Activated CD8-positive, alpha-beta memory T cell treated with anti-CD3 and anti-CD28 coated beads, Interleukin-2, amount 50 U/mL, for 1 hour (primary cell): Measurements from ENCODE around the gene MYOT.

ENCODE experiments used
- DNase-seq: peaks from one replicate; pipeline ENCODE4 v3.0.0-alpha.2; 2020; ENCODE audit errors: extremely low read depth

The MYOT gene

GRCh38 chr5:137901011-137901817, 33.6 kb downstream of the MYOT start:
- no peak for DNase-seq

- DNase-seq = no peak
Measured at GRCh38 chr5:137902408-137903133, 34.9 kb downstream of the MYOT start.

GRCh38 chr5:137914758-137915157, 47.1 kb downstream of the MYOT start:
- no peak for DNase-seq

DNA sequence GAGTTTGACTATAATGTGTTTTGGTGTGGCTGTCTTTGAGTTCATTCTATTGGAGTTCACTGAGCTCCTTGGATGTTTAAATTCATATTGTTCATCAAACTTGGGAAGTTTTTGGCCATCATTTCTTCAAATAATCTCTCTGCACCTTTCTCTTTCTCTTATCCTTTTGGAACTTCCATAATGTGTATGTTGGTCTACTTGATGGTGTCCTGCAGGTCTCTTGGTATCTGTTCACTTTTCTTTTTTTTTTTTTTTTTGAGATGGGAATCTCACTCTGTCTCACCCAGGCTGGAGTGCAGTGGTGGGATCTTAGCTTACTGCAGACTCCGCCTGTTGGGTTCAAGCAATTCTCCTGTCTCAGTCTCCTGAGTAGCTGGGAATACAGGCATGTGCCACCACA, 49.3 kb downstream of the MYOT start:
- no peak for DNase-seq

GRCh38 chr5:137921931-137922330, 54.3 kb downstream of the MYOT start:
- DNase-seq = no peak

GRCh38 chr5:137923856-137924255, 56.2 kb downstream of the MYOT start:
- no peak for DNase-seq

GRCh38 chr5:137932800-137933199, 65.1 kb downstream of the MYOT start:
- no peak for DNase-seq

DNA sequence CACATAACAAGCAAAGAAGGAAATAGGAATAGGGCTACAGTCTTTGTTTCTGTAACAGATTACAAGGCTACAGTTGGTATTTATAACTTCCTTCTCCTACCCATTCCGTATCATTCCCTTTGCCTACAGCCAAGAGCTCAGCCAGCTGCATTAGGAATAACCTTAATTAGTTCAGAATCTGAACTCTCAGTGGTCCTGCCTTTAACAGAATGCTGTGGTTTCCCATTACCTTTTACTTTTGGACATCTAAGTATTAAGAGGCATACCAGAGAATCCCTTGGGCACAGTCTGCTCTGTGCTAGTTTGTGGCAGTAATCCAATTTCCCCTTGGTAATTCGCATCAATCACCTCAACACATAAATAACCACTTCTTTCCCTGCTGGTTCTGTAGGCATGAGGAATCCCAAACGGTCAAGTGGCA, 65.8 kb downstream of the MYOT start:
- DNase-seq = no peak

DNA sequence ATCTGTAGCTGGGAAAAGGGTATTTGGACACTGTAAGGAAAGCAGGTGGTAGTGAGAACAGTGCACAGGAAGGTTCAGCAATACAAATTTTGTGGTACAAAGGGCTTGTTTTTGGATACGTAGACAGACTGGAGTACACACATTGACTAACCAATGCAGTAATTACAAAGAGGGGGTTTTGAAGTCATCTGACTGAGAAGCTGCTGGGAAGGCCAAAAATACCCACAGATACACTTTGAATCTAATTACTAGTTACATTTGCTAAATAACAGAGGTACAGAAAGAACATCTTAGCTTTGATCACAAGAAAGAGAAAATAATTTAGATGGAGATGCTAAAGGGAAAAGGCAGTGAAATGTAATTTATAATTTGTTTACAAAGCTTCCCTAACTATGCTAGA, 67.5 kb downstream of the MYOT start:
- DNase-seq = no peak

DNA sequence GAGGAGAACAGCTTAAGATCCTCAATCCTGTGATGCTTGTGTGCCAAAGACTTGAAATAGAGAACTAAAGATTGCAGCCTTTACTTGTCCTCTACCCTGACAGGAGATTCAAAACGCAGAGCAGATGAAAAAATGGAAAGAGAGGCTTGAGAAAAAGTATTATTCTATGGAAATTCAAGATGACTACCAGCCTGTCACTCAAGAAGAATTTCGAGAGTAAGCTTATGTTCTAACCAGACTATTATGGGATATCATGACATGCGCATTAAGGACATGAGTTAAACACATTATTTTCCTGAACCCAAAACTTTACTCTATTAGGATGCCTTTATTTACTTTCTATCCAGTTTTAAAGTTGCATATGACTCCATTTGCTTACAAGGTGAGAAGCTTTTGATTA, 68.0 kb downstream of the MYOT start:
- DNase-seq = no peak
